Chondrocyte (in vitro differentiated cells): ENCODE results near the gene SCG2. TPM values are rescaled to one million over a fixed set of nuclear protein-coding genes. Genes with fewer than 3 reads are reported as not detected.

ENCODE experiments used
- DNase-seq: peaks from one replicate; pipeline ENCODE4 v3.0.0; 2021; ENCODE audit warnings: mixed read lengths, low spot score
- H3K27ac Mint-ChIP-seq: one replicate; pipeline ENCODE4 v1.8.0; 2021; ENCODE audit warnings: mild to moderate bottlenecking, moderate library complexity, mixed read lengths; ENCODE audit not compliant: unreplicated experiment
- H3K27me3 Mint-ChIP-seq: 2 replicates; pipeline ENCODE4 v1.8.0; 2021; ENCODE audit warnings: low read depth, mixed read lengths
- H3K36me3 Mint-ChIP-seq: 2 replicates; pipeline ENCODE4 v1.8.0; 2021; ENCODE audit warnings: low read depth, mixed read lengths
- H3K4me1 Mint-ChIP-seq: 2 replicates; pipeline ENCODE4 v1.8.0; 2021; ENCODE audit warnings: low read depth, mild to moderate bottlenecking, mixed read lengths
- H3K4me3 Mint-ChIP-seq: one replicate; pipeline ENCODE4 v1.8.0; 2021; ENCODE audit warnings: mild to moderate bottlenecking, moderate library complexity, mixed read lengths; ENCODE audit not compliant: unreplicated experiment
- H3K9me3 Mint-ChIP-seq: 2 replicates; pipeline ENCODE4 v1.8.0; 2021; ENCODE audit warnings: low read depth, mixed read lengths
- CTCF ChIP-seq: fragments of 200-600 bp; sonication (generic); IDR thresholded peaks from 2 replicates; pipeline ENCODE4 v1.5.0; 2021; ENCODE audit warnings: antibody characterized with exemption, mild to moderate bottlenecking, moderate library complexity
- total RNA-seq: library from RNA; stranded (reverse); gene quantifications from 3 replicates; pipeline ENCODE4 v1.2.1, GENCODE V29; 2021

SCG2 gene
- total RNA-seq, 1 donor from 2014 or later, result 81.6 TPM

GRCh38 chr2:223582001-223582400, 20.2 kb downstream of the SCG2 start:
- Mint-ChIP-seq H3K27ac (no peak overlapping the region), H3K27me3 (no peaks in the 10 kb centered on the region), H3K9me3 (peaks cover 3% of the 10 kb centered on the region), H3K36me3 (no peaks in the 10 kb centered on the region), H3K4me3 (no peak overlapping the region), H3K4me1 (peaks cover 52% of the 10 kb centered on the region)
- no peak for DNase-seq
- TF ChIP-seq CTCF, result no peak

- peak overlapping the region; percentile 46 for H3K4me3 Mint-ChIP-seq
- H3K27ac Mint-ChIP-seq, result peak overlapping the region; percentile 74
- H3K9me3 Mint-ChIP-seq, result peaks cover 3% of the 10 kb centered on the region
- no peak for DNase-seq
- peaks cover 47% of the 10 kb centered on the region for H3K4me1 Mint-ChIP-seq
- no peaks in the 10 kb centered on the region for H3K27me3 Mint-ChIP-seq
- no peaks in the 10 kb centered on the region for H3K36me3 Mint-ChIP-seq
- TF ChIP-seq CTCF, result no peak
These were observed 21.2 kb downstream of the SCG2 start for GRCh38 chr2:223580951-223581350.

GRCh38 chr2:223578846-223579245, 23.3 kb downstream of the SCG2 start:
- Mint-ChIP-seq H3K4me3 (no peak overlapping the region), H3K27me3 (no peaks in the 10 kb centered on the region), H3K9me3 (no peaks in the 10 kb centered on the region), H3K27ac (no peak overlapping the region), H3K4me1 (peaks cover 34% of the 10 kb centered on the region), H3K36me3 (no peaks in the 10 kb centered on the region)
- no peak for DNase-seq
- no peak for TF ChIP-seq CTCF

GRCh38 chr2:223576873-223577272, 25.3 kb downstream of the SCG2 start:
- no peaks in the 10 kb centered on the region for H3K9me3 Mint-ChIP-seq
- no peak overlapping the region for H3K4me3 Mint-ChIP-seq
- H3K4me1 Mint-ChIP-seq, result peaks cover 29% of the 10 kb centered on the region
- peak overlapping the region; percentile 89 for H3K27ac Mint-ChIP-seq
- DNase-seq, result no peak
- H3K27me3 Mint-ChIP-seq, result no peaks in the 10 kb centered on the region
- no peak for TF ChIP-seq CTCF
- no peaks in the 10 kb centered on the region for H3K36me3 Mint-ChIP-seq

GRCh38 chr2:223570784-223571183, 31.4 kb downstream of the SCG2 start:
- Mint-ChIP-seq H3K36me3 (no peaks in the 10 kb centered on the region), H3K27me3 (no peaks in the 10 kb centered on the region), H3K27ac (no peak overlapping the region), H3K4me3 (no peak overlapping the region), H3K9me3 (no peaks in the 10 kb centered on the region), H3K4me1 (peaks cover 3% of the 10 kb centered on the region)
- DNase-seq, result no peak
- no peak for TF ChIP-seq CTCF
